Motor neuron (in vitro differentiated cells): Measurements from ENCODE around the gene FGF4. TPM values are rescaled to one million over a fixed set of nuclear protein-coding genes. Genes with fewer than 3 reads are reported as not detected.

ENCODE experiments used
- ATAC-seq, 8 experiments: fragments of 200-7000 bp; cut with Tn5 transposase; replicated peaks in 6 of 8; 2 replicates each; pipeline ENCODE4 v1.8.0; 2021; ENCODE audit warnings: mild to moderate bottlenecking in 8 of 8, moderate library complexity in 8 of 8
- H3K27ac ChIP-seq, 2 donors: fragments of 250-450 bp; sonication (Bioruptor Pico); 2 replicates each; pipeline ENCODE4 v1.9.0; 2021; ENCODE audit warnings: antibody characterized with exemption in 2 of 2, mild to moderate bottlenecking in 2 of 2, moderate library complexity in 1 of 2
- H3K4me1 ChIP-seq, 2 donors: fragments of 250-450 bp; sonication (Bioruptor Pico); replicated peaks in 1 of 2; 2 replicates each; pipeline ENCODE4 v1.6.1; 2021; ENCODE audit warnings: antibody characterized with exemption in 2 of 2, mild to moderate bottlenecking in 2 of 2, moderate library complexity in 1 of 2
- H3K4me3 ChIP-seq, 5 donors: fragments of 250-450 bp; sonication (Bioruptor Pico); 2 replicates each; pipeline ENCODE4 v1.9.0; 2021; ENCODE audit warnings: antibody characterized with exemption in 5 of 5, mild to moderate bottlenecking in 5 of 5, moderate library complexity in 4 of 5
- WGBS, 10 experiments: fragments of 450-650 bp; shearing (Covaris generic); methylation state at CpG; one replicate each; pipeline ENCODE4 v1.0.0; 2022; 5-methylcytosine and 5-hydroxymethylcytosine counted together
- in situ Hi-C, 9 experiments: fragments of 400-800 bp; cut with MboI; loops; one replicate each; pipeline ENCODE4 v1.15.0; 2021; ENCODE audit warnings: low sequenced_read_pairs in 9 of 9, low pct_unique_long_range_greater_than_20kb in 2 of 9; ENCODE audit not compliant: unreplicated experiment in 9 of 9
- total RNA-seq, 8 experiments: library from RNA; unstranded; fragments of 300-600 nt; gene quantifications; 2 replicates each; pipeline versions ENCODE4 v1.2.3 to v1.2.4, GENCODE V29; 2022

The FGF4 gene
- total RNA-seq = under 1 TPM in 2 of 8 experiments, not detected in 6; 0.14 to 0.18 TPM

- ATAC-seq = no peak
- Histone ChIP-seq H3K27ac (no peak within 1 kb of the TSS), H3K4me1 (no peaks in the 10 kb centered on the region), H3K4me3 (no peak within 1 kb of the TSS)
- 3 to 20% methylated on average over 1 to 7 of the region's 66 CpGs; no CpG with 5 or more reads in 8 of the 10 experiments for WGBS, 10 experiments
- in situ Hi-C loops = no loop called here
Measured at GRCh38 chr11:69775163-69775755, at the start of gene FGF4. FGF4 (minus strand) TSS chr11:69775341; CDS start chr11:69775084, 257 bp downstream.

DNA sequence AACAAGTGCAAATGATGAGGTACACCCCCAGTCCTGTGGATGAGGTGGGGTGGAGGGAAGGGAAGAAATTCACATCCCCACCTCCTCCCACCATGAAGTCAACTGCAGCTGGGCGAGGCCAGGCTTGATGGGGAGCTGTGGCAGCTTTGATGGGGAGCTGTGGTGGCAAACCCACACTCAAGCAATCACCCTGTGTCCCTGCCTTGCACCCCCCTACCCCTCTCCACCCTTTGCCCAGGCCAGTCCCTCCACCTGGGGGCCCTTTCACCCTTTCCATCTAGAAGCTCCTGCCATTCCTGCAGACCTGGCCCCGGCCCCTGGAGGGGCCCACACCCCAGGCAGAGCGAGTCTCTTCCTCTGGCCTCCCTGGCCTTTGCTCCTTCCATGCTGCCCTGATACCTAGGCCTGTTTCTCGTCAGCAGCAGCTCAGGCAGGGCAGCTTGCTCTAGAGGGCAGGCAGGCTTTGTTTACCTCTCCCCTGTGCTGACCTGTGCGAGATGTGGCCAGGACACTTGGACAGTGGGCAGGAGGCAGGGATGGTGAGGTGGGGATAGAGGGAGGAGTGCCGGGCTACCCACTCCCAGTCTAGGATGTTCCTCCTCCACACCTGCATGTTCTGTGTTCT lies 48.6 kb upstream of the FGF4 start:
- ATAC-seq = no peak
- no peak overlapping the region for H3K27ac ChIP-seq
- WGBS, 10 experiments = 0 to 100% (median 96%) methylated on average over 1 to 4 of the region's 6 CpGs; no CpG with 5 or more reads in 7 of the 10 experiments
- in situ Hi-C loops = no loop called here
- H3K4me1 ChIP-seq = peaks cover 7 to 13% of the 10 kb centered on the region in 2 donors
- no peak overlapping the region for H3K4me3 ChIP-seq

DNA sequence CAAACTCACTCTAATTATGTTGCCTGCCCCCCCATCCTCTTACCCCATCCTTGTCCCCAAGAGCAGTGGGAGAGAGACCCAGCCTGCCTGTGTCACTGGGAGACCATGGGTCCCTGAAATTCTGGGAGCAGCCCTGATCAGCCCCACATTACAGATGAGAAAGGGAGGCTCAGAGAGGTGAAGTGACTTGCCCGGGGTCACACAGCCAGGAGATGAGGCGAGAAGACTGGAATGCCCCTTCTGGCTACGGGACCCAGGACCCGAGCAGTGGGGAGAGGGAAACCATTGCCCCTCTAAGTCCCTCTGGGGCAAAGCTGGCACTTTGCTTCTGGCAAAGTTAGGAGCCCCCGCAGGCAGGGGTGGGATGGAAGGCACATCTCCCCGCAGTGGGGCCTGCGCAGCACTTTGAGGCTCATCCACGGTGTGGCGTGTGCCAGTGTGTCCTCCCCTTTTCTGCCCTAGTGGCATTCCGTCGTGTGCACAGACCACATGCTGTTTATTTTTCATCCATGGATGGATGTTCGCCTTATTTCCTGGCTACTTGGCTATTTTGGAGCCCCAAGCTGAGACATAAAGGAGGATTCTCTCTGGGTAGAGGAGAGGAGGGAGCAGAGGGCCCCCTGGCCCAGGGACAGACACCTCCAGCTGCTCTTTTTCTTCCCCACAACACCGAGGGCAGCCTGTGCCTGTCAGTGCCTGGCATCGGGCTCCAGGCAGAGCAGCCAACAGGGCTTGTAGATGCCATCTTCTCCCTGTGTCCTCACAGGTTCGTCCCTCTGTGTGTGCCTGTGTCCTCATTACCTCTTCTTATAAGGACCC lies 47.7 kb upstream of the FGF4 start:
- Histone ChIP-seq H3K4me3 (no peak overlapping the region), H3K4me1 (peaks cover 3 to 14% of the 10 kb centered on the region in 2 donors), H3K27ac (no peak overlapping the region)
- no peak for ATAC-seq
- in situ Hi-C loops = no loop called here
- WGBS, 10 experiments = 20 to 82% (median 76%) methylated on average over 1 to 9 of the region's 15 CpGs; no CpG with 5 or more reads in 7 of the 10 experiments

GRCh38 chr11:69821511-69822040 lies 46.4 kb upstream of the FGF4 start:
- H3K4me1 ChIP-seq = peaks cover 3 to 21% of the 10 kb centered on the region in 2 donors
- H3K27ac ChIP-seq = no peak overlapping the region
- in situ Hi-C loops = no loop called here
- no peak for ATAC-seq
- no peak overlapping the region for H3K4me3 ChIP-seq
- 40 to 88% (median 80%) methylated on average over 1 to 9 of the region's 17 CpGs; no CpG with 5 or more reads in 5 of the 10 experiments for WGBS, 10 experiments

GRCh38 chr11:69820441-69820840 lies 45.3 kb upstream of the FGF4 start:
- no peak overlapping the region for H3K4me3 ChIP-seq
- H3K4me1 ChIP-seq = peaks cover 3 to 18% of the 10 kb centered on the region in 2 donors
- 80 to 100% methylated on average over 1 of the region's 5 CpGs; no CpG with 5 or more reads in 8 of the 10 experiments for WGBS, 10 experiments
- ATAC-seq = no peak
- in situ Hi-C loops = no loop called here
- no peak overlapping the region for H3K27ac ChIP-seq

DNA sequence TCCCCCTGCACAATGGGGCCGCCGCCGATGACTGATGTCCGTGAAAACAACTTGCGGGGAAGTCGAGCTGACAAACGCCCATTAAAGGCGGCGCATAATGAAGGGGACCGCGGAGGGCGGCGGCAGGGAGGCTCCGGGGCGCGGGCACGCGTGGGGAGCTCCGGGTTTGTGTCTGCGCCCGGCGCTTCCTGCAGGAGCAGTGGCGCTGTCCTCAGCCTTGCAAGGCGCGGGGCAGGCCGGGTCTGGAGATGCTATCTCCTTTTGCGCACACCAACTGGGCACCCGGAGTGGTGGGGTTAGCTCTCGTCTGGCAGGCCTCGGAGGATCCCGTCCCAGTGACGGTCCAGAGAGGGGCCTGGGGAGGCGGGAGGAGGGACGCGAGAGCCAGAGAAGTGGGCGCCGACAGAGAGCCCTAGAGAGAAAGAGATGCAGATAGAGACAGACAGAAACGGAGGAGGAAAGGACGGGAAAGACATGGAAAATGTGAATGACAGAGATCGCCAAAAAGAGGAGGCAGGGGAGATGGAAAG lies 44.5 kb upstream of the FGF4 start:
- peaks cover 3 to 18% of the 10 kb centered on the region in 2 donors for H3K4me1 ChIP-seq
- no peak overlapping the region for H3K27ac ChIP-seq
- in situ Hi-C loops = no loop called here
- peak in 3 of 8 experiments; percentile 26 to 37 (median 28) for ATAC-seq
- H3K4me3 ChIP-seq = no peak overlapping the region
- WGBS, 10 experiments = 0 to 75% (median 16%) methylated on average over 2 to 11 of the region's 40 CpGs; no CpG with 5 or more reads in 2 of the 10 experiments

GRCh38 chr11:69818603-69819441 lies 43.7 kb upstream of the FGF4 start, which contains the start of gene FGF3:
FGF3 (minus strand) TSS chr11:69819416; CDS start chr11:69818933, 483 bp downstream.
- in situ Hi-C loops = no loop called here
- ATAC-seq = peak in 4 of 8 experiments; percentile 18 to 32 (median 24)
- 5% methylated on average over 4 of the region's 105 CpGs; no CpG with 5 or more reads in 9 of the 10 experiments for WGBS, 10 experiments
- Histone ChIP-seq H3K27ac (no peak within 1 kb of the TSS), H3K4me1 (peaks cover 3 to 18% of the 10 kb centered on the region in 2 donors), H3K4me3 (no peak within 1 kb of the TSS)

GRCh38 chr11:69818231-69818602 lies 43.1 kb upstream of the FGF4 start:
- ATAC-seq = peak in 3 of 8 experiments; percentile 13 to 29 (median 21)
- Histone ChIP-seq H3K4me3 (peak overlapping the region in 1 of 5 donors; percentile 18), H3K27ac (no peak overlapping the region), H3K4me1 (peaks cover 3 to 18% of the 10 kb centered on the region in 2 donors)
- in situ Hi-C loops = no loop called here
- 7% methylated on average over 6 of the region's 31 CpGs; no CpG with 5 or more reads in 9 of the 10 experiments for WGBS, 10 experiments

DNA sequence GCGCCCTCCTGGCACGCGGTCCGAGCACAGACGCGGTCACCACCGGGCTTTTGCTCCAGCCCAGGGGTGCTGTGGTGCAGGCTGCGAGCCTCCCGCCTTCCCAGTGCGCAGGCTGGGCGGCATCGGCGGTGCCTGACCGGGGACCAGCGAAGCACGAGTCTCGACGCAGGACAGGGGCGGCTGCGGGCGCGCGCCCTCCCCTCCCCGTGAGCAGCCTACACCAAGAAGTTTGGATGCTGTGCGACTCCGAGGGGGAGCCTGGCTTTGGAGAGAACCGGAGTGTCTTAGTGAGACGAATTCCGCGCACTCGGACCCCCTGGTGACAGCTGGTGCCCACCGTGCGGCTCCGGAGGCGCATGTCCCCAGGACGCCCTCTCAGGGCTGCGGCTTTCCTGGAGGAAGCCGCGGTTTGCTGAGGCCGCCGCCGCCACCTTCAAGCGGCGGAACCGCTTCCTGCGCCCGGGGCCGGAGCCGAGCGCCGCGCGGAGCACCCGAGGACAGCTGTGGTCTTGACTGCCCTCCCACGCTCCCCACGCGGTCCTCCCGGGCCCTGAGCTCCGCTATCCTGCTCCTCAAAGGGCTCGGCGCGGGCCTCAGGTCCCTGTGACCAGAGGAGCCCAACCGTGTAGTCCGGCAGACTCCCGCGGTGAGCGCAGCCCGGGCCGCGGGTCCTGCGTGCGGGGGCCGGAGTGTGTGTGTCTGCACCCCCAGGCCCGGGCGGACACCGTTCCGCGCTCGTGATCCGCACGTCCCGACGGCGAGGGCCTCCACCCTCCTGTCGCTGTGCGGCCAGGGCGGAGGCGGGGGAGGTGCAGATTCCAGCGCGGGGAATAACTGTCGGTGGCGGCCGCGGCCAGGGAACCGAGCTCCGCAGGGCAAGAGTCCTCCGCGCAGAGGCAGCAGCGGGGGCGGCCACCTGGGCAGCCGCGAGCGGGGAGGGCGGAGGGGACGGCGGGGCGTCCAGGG lies 42.4 kb upstream of the FGF4 start:
- peak; percentile 50 to 71 (median 62) for ATAC-seq

GRCh38 chr11:69816671-69817070 lies 41.5 kb upstream of the FGF4 start:
- peaks cover 3 to 25% of the 10 kb centered on the region in 2 donors for H3K4me1 ChIP-seq
- ATAC-seq = no peak
- no peak overlapping the region for H3K4me3 ChIP-seq
- 7 to 80% (median 45%) methylated on average over 1 to 5 of the region's 12 CpGs; no CpG with 5 or more reads in 5 of the 10 experiments for WGBS, 10 experiments
- H3K27ac ChIP-seq = no peak overlapping the region
- in situ Hi-C loops = no loop called here

More for the DNA sequence above, 42.4 kb upstream of the FGF4 start:
- Histone ChIP-seq H3K27ac (no peak overlapping the region), H3K4me3 (peak overlapping the region in 4 of 5 donors; percentile 13 to 18 (median 14)), H3K4me1 (peaks cover 3 to 18% of the 10 kb centered on the region in 2 donors)
- 0 to 10% (median 3%) methylated on average over 1 to 8 of the region's 107 CpGs; no CpG with 5 or more reads in 6 of the 10 experiments for WGBS, 10 experiments
- in situ Hi-C loops = no loop called here

DNA sequence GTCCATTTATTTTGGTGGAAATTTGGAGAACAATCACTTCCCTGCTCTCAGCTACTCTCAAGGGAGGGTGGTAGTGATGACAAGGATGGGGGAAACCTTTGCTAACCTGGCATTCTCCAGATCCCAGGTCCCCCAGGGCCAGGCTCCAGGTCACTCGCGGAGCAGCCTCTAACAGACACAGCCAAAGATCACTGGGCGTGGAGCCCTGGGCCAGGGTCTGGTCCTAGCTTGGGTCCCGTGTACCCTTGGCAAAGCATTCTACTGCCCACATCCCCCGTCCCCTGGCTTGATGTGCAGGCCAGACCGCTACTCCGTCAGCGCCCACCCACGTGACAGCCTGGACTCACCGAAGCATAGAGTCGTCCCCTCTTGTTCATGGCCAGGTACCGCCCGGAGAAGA lies 40.8 kb upstream of the FGF4 start:
- no peak for ATAC-seq
- H3K4me3 ChIP-seq = no peak overlapping the region
- peaks cover 5 to 28% of the 10 kb centered on the region in 2 donors for H3K4me1 ChIP-seq
- no peak overlapping the region for H3K27ac ChIP-seq
- WGBS, 10 experiments = 20 to 100% (median 74%) methylated on average over 1 to 3 of the region's 13 CpGs; no CpG with 5 or more reads in 5 of the 10 experiments
- in situ Hi-C loops = no loop called here
